Heart left ventricle (tissue), 16 donors: ENCODE data around the gene VANGL1. TPM values are rescaled to one million over a fixed set of nuclear protein-coding genes. Genes with fewer than 3 reads are reported as not detected.

Experiments
- ATAC-seq, 4 donors: fragments of 200-7000 bp; cut with Tn5 transposase; one replicate each; pipeline ENCODE4 v1.9.1; 2020 to 2022; ENCODE audit warnings: moderate library complexity in 4 of 4, mild to moderate bottlenecking in 3 of 4, moderate number of reproducible peaks in 1 of 4
- DNase-seq, 5 donors: peaks; one replicate each; pipeline ENCODE4 v3.0.0-alpha.2; 2020
- H3K27ac ChIP-seq, 12 donors: fragments of 200-600 bp; sonication (generic) in 4 of 12; one replicate each; pipeline versions ENCODE4 v1.5.0 to v1.8.0; 2016 to 2022; ENCODE audit warnings: mild to moderate bottlenecking in 2 of 12
- H3K27me3 ChIP-seq, 9 donors: fragments of 200-600 bp; sonication (generic) in 2 of 9; one replicate each; pipeline versions ENCODE4 v1.5.1 to v1.8.0; 2016 to 2022; ENCODE audit warnings: mild to moderate bottlenecking in 3 of 9
- H3K36me3 ChIP-seq, 9 donors: fragments of 200-600 bp; sonication (generic) in 2 of 9; one replicate each; pipeline versions ENCODE4 v1.5.0 to v1.8.0; 2018 to 2022; ENCODE audit warnings: mild to moderate bottlenecking in 2 of 9
- H3K4me1 ChIP-seq, 12 donors: fragments of 200-600 bp; sonication (generic) in 4 of 12; one replicate each; pipeline versions ENCODE4 v1.5.0 to v1.8.0; 2016 to 2022; ENCODE audit warnings: mild to moderate bottlenecking in 3 of 12
- H3K4me3 ChIP-seq, 12 donors: fragments of 200-600 bp; sonication (generic) in 4 of 12; one replicate each; pipeline versions ENCODE4 v1.5.0 to v1.8.0; 2017 to 2022; ENCODE audit warnings: mild to moderate bottlenecking in 9 of 12, moderate library complexity in 4 of 12
- H3K9me3 ChIP-seq, 12 donors: fragments of 200-600 bp; sonication (generic) in 4 of 12; one replicate each; pipeline versions ENCODE4 v1.5.0 to v1.8.0; 2016 to 2022; ENCODE audit warnings: mild to moderate bottlenecking in 1 of 12
- POLR2A ChIP-seq, 2 donors: fragments of 450-650 bp; IDR thresholded peaks; one replicate each; pipeline ENCODE4 v1.6.1; 2017; ENCODE audit warnings: antibody characterized with exemption in 2 of 2, mild to moderate bottlenecking in 2 of 2, moderate library complexity in 2 of 2
- WGBS, 4 donors: extraction: QIAGEN DNeasy Blood & Tissue Kit in 2 of 4; methylation state at CpG; one replicate each; pipeline versions ENCODE4 v1.1.5 to v1.1.7; 2013 to 2018; 5-methylcytosine and 5-hydroxymethylcytosine counted together
- intact Hi-C, 10 donors: fragments of 100-400 bp; cut with DNase I; formaldehyde crosslinking; loops; one replicate each; pipeline versions ENCODE4 v1.11.1 to v1.14.2; 2022
- polyA plus RNA-seq, 2 donors: library from polyadenylated mRNA; stranded (reverse); fragments of 200-250 nt; gene quantifications; one replicate each; pipeline ENCODE4 v1.2.3, GENCODE V29; 2013
- total RNA-seq, 9 donors: library from RNA; depleted of rRNA in 2 of 9; stranded (reverse); fragments of >200 nt in 2 of 9; fragmentation: NEBNext Ultra II Directional in 3 of 9; extraction: Animal tissue kit (Norgen Biotek cat#: 25700) in 3 of 9; gene quantifications; one replicate each; pipeline versions ENCODE4 v1.1.0 to v1.2.4, GENCODE V29; 2016 to 2023
- TF ChIP-seq, protein P1 (sequence below), 12 donors: fragments of 200-600 bp; sonication (generic) in 4 of 12; IDR thresholded peaks; one replicate each; pipeline versions ENCODE4 v1.5.0 to v1.8.0; 2018 to 2022; ENCODE audit warnings: antibody characterized with exemption in 12 of 12, mild to moderate bottlenecking in 5 of 12
- donor health status: ischemic (EF 13 %, LVEDD 7.1; RV severe dilation, severe dysfunction).
- donor health status: healthy with polysubstance abuse.
- donor health status: DM: no; HTN: yes; CAD: no.
- donor health status: DM: no; HTN: no; CAD: no.
- donor health status: ischemic (EF 25% LVEDD 6.9; RV normal size, moderate dysfunction).
- donor health status: ischemic (EF 25% LVEDD 5.7; RV mildly dilated, moderate dysfunction).
- donor health status: healthy.
- donor health status: DM: yes; HTN: yes; CAD: no.
- donor health status: ischemic (EF 35%, LVEDD 5.7; RV mildly dilated, moderate dysfunction).
- donor health status: nonischemic (EF 11% LVEDD 7.7; RV severe dilation, severe dysfunction).
- donor health status: DM: yes; HTN: yes; CAD: no.
- donor health status: PGD.
- donor health status: ischemic (EF 29% LVEDD 5.4; RV normal size, mild dysfunction).
- donor health status: nonischemic (EF 23%, LVEDD 6.1; RV moderate dilation, normal function).

Gene VANGL1
- total and polyA plus RNA-seq, 11 donors: 1.4 to 11.5 (median 6.9) TPM

DNA sequence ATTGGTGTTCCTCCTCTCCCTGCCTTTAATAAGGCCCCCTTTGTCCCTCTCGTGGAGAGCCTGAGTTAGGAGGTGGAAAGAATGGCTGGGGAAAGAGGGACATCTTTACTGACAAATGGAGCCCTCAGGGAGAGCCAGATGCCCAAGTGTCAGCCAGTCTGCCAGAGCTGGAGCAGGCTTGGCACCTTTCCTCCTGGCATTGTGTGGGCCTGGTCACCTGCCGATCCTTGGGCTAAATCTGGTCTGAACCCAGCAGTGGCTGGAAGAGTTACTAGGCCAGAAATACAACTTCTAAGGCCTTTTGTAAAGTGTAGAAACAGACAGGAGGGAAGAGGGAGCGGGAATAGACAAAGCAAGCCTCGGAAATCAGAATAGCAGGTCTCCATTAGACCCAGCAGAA is 24.9 kb downstream of the VANGL1 start:
- Histone ChIP-seq H3K36me3 (peaks cover 0 to 61% (median 40%) of the 10 kb centered on the region in 9 donors), H3K4me1 (peaks cover 0 to 46% (median 11%) of the 10 kb centered on the region in 12 donors), H3K27ac (peak overlapping the region in 11 of 12 donors; percentile 51 to 82 (median 72)), H3K27me3 (no peaks in the 10 kb centered on the region), H3K4me3 (no peak overlapping the region), H3K9me3 (peaks cover 0 to 5% (median 0%) of the 10 kb centered on the region in 12 donors)
- intact Hi-C loops: no loop called here
- TF ChIP-seq, protein P1, sequence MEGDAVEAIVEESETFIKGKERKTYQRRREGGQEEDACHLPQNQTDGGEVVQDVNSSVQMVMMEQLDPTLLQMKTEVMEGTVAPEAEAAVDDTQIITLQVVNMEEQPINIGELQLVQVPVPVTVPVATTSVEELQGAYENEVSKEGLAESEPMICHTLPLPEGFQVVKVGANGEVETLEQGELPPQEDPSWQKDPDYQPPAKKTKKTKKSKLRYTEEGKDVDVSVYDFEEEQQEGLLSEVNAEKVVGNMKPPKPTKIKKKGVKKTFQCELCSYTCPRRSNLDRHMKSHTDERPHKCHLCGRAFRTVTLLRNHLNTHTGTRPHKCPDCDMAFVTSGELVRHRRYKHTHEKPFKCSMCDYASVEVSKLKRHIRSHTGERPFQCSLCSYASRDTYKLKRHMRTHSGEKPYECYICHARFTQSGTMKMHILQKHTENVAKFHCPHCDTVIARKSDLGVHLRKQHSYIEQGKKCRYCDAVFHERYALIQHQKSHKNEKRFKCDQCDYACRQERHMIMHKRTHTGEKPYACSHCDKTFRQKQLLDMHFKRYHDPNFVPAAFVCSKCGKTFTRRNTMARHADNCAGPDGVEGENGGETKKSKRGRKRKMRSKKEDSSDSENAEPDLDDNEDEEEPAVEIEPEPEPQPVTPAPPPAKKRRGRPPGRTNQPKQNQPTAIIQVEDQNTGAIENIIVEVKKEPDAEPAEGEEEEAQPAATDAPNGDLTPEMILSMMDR (IDR thresholded peaks at IDR 0.05): no peak
- TF ChIP-seq POLR2A (IDR thresholded peaks at IDR 0.05): no peak
- DNase-seq (peak; percentile 69 to 85 (median 73)), ATAC-seq (peak; percentile 88 to 95 (median 90))
- WGBS, 4 donors: 55 to 71% (median 63%) methylated on average over 4 of the region's 4 CpGs

DNA sequence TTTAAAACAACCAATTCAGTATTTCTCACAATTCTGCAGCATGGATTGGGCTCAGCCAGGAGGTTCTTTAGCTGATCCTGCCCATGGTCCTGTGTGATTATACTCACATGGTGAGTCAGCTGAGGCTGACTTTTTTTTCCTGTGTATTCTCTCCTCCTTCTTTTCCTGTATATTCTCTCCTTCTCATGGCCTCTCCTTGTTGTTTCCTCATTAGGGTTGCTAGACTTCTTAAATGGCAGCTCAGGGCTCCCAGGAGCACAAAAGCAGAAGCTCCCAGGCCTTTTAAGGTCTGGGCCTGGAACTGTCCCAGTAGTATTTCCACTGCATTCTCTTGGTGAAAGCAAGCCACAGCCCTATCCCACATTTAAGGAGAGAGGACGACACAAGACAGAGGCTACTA is 26.8 kb downstream of the VANGL1 start:
- Histone ChIP-seq H3K9me3 (peaks cover 0 to 5% (median 0%) of the 10 kb centered on the region in 12 donors), H3K27me3 (no peaks in the 10 kb centered on the region), H3K4me3 (no peak overlapping the region), H3K36me3 (peaks cover 0 to 43% (median 25%) of the 10 kb centered on the region in 9 donors), H3K27ac (peak overlapping the region in 3 of 12 donors; percentile 3 to 77 (median 27)), H3K4me1 (peaks cover 0 to 64% (median 20%) of the 10 kb centered on the region in 12 donors)
- intact Hi-C loops: no loop called here
- no peak for ATAC-seq
- DNase-seq: no peak
- TF ChIP-seq, protein P1 (IDR thresholded peaks at IDR 0.05): no peak
- TF ChIP-seq POLR2A (IDR thresholded peaks at IDR 0.05): no peak
- WGBS, 4 donors: 63 to 93% (median 73%) methylated on average over 1 of the region's 1 CpG

DNA sequence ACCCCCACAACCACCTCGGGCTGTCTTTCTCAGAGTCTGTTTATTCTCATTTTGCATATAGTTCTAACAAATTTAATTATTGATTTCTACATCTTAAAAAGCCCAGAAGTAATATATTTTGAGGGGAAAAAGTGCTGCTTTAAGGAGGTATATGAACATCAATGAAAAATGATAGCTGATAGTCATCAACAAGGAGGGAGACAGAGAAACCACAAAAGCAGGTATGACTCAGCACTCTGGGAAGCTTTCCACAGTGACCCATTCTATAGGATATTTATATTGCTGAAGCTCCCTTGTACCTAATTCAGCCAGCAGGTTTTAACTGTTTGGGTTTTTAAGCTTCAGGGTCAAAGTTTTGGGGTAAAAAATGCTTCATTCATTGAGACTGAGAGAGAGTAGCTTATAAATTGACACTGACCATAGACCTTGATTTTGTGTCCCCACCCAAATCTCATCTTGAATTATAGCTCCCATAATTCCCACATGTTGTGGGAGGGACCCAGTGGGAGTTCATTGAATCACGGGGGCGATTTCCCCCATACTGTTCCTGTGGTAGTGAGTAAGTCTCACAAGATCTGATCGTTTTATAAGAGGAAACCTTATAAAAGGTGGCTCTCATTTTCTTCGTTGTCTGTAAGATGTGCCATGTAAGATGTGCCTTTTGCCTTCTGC is 27.4 kb downstream of the VANGL1 start:
- WGBS, 4 donors: 89 to 96% (median 95%) methylated on average over 5 of the region's 5 CpGs
- no peak for ATAC-seq

DNA sequence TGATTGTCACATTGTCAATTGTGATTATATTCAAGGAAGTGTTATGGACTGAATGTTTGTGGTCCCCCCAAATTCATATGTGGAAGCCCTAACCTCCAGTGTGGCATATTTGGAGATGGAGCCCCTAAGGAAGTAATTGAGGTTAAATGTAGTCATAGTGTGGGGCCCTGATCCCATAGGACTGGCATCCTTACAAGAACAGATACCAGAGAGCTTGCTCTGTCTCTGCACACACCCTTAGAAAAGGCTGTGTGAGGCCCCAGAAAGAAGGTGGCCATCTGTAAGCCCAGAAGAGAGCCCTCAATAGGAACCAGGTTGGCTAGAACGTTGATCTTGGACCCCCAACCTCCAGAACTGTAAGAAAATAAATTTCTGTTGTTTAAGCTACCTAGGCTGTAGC is 28.1 kb downstream of the VANGL1 start:
- 77 to 100% (median 90%) methylated on average over 1 of the region's 1 CpG for WGBS, 4 donors
- Histone ChIP-seq H3K9me3 (peaks cover 0 to 5% (median 0%) of the 10 kb centered on the region in 12 donors), H3K4me1 (peaks cover 0 to 64% (median 20%) of the 10 kb centered on the region in 12 donors), H3K4me3 (no peak overlapping the region), H3K27me3 (no peaks in the 10 kb centered on the region), H3K36me3 (peaks cover 0 to 30% (median 12%) of the 10 kb centered on the region in 9 donors), H3K27ac (peak overlapping the region in 1 of 12 donors; percentile 50)
- intact Hi-C loops: no loop called here
- DNase-seq: no peak
- TF ChIP-seq, protein P1 (IDR thresholded peaks at IDR 0.05): no peak
- no peak for TF ChIP-seq POLR2A (IDR thresholded peaks at IDR 0.05)
- ATAC-seq: no peak

More for the DNA sequence above, 27.4 kb downstream of the VANGL1 start:
- Histone ChIP-seq H3K9me3 (peaks cover 0 to 5% (median 0%) of the 10 kb centered on the region in 12 donors), H3K27ac (peak overlapping the region in 2 of 12 donors; percentile 3 to 27), H3K36me3 (peaks cover 0 to 37% (median 20%) of the 10 kb centered on the region in 9 donors), H3K4me3 (no peak overlapping the region), H3K27me3 (no peaks in the 10 kb centered on the region), H3K4me1 (peaks cover 0 to 64% (median 20%) of the 10 kb centered on the region in 12 donors)
- intact Hi-C loops: no loop called here
- no peak for DNase-seq
- TF ChIP-seq, protein P1 (IDR thresholded peaks at IDR 0.05): no peak
- TF ChIP-seq POLR2A (IDR thresholded peaks at IDR 0.05): no peak
